ENCODE results near the gene TTC14. TPM values are rescaled to one million over a fixed set of nuclear protein-coding genes. Genes with fewer than 3 reads are reported as not detected.

Gene TTC14
- total and polyA plus RNA-seq, 2 of the 8 experiments (the other 6 are each of a cell fraction or from before 2014, with no cell fraction given) = 10.2 to 22.3 TPM

- Histone ChIP-seq H3K79me1 (ENCODE audit: low read depth, low read length) (no peaks in the 10 kb centered on the region), H3K9ac (replicated peaks in 1 of 4; ENCODE audit: extremely low read depth in 1 of 4, low read depth in 3 of 4, low read length in 3 of 4) (no peak overlapping the region), H2BK12ac (ENCODE audit: low read depth, low read length) (no peak overlapping the region), H3K4me2 (ENCODE audit: insufficient read depth in 1 of 2, low read depth in 2 of 2, low read length in 2 of 2) (no peak overlapping the region; a peak in 1 of 4 replicates), H3K9me3 (ENCODE audit: insufficient read depth in 2 of 2, low read depth in 1 of 2, low read length in 1 of 2) (no peaks in the 10 kb centered on the region), H2BK20ac (ENCODE audit: low read length) (no peak overlapping the region), H2AK5ac (ENCODE audit: low read depth, low read length) (no peak overlapping the region), H2BK5ac (ENCODE audit: low read depth, low read length) (no peak overlapping the region), H3K79me2 (ENCODE audit: control insufficient read depth in 1 of 2, insufficient read depth in 2 of 2, low read length in 2 of 2) (peaks cover 0 to 21% of the 10 kb centered on the region in 2 experiments; a peak in 2 of 4 replicates), H3K27ac (ENCODE audit: low read depth, low read length) (no peak overlapping the region), H2BK120ac (replicated peaks; ENCODE audit: low read depth, low read length) (no peak overlapping the region), H3K23me2 (ENCODE audit: low read depth, low read length) (no peaks in the 10 kb centered on the region; the same call in 1 of the 2 replicates), H2BK15ac (ENCODE audit: low read length) (no peak overlapping the region), H4K8ac (ENCODE audit: extremely low read depth, insufficient read depth, low read length) (no peak overlapping the region), H3K14ac (ENCODE audit: insufficient read length) (no peak overlapping the region), H4K20me1 (replicated peaks in 1 of 2; ENCODE audit: control insufficient read depth in 1 of 2, insufficient read depth in 2 of 2, low read length in 2 of 2) (no peaks in the 10 kb centered on the region), H3K4me1 (replicated peaks in 1 of 4; ENCODE audit: control insufficient read depth in 3 of 4, insufficient read depth in 4 of 4, low read length in 3 of 4) (no peaks in the 10 kb centered on the region; a peak in 1 of 7 replicates), H3K56ac (replicated peaks; ENCODE audit: insufficient read length, low read depth, low read length) (no peak overlapping the region), H3K23ac (ENCODE audit: insufficient read length) (no peak overlapping the region), H4K5ac (ENCODE audit: insufficient read length, low read depth, low read length) (no peak overlapping the region), H3K36me3 (ENCODE audit: control insufficient read depth in 2 of 4, insufficient read depth in 4 of 4, low read length in 3 of 4) (peaks cover 0 to 16% (median 4%) of the 10 kb centered on the region in 4 experiments; a peak in 4 of 8 replicates), H3K18ac (ENCODE audit: extremely low read depth, low read length) (no peak overlapping the region), H3K4me3 (ENCODE audit: extremely low read depth in 1 of 4, insufficient read depth in 2 of 4, low read depth in 3 of 4, low read length in 4 of 4) (no peak overlapping the region), H3K27me3 (replicated peaks in 1 of 4; ENCODE audit: control insufficient read depth in 3 of 4, extremely low read depth in 1 of 4, insufficient read depth in 3 of 4, low read length in 3 of 4) (no peaks in the 10 kb centered on the region), H2AFZ (ENCODE audit: low read length) (no peak overlapping the region), H4K91ac (replicated peaks; ENCODE audit: insufficient read length, low read length) (no peak overlapping the region), H3K4ac (replicated peaks; ENCODE audit: insufficient read length, low read depth, low read length) (no peak overlapping the region)
- POLR2A ChIA-PET (ENCODE audit: partially characterized antibody) = interaction anchor here (0.7 kb wide), 1 partner anchor 806 kb away, joined by 3 read pairs; no protein-coding TSS in a partner anchor
- no peak for DNase-seq (ENCODE audit: low read depth in 1 of 2, low spot score in 2 of 2)
- WGBS, 2 experiments (ENCODE audit: extremely low coverage in 1 of 2, insufficient coverage in 1 of 2, insufficient read length in 1 of 2, insufficient replicate concordance in 2 of 2, low coverage in 1 of 2, low lambda C conversion rate in 2 of 2, missing lambda C conversion rate in 1 of 2) = 95% methylated on average over 15 of the region's 15 CpGs; no CpG with 5 or more reads in 1 of the 2 experiments
- FAIRE-seq = no peak
- CTCF ChIA-PET (ENCODE audit: partially characterized antibody) = interaction anchor here (0.9 to 1.7 kb wide), 2 partner anchors 79 to 571 kb away, joined by 3 to 5 read pairs; partner anchors contain the start of gene CCDC39
- TF ChIP-seq GTF2F1 (IDR thresholded peaks at IDR 0.05; ENCODE audit: borderline replicate concordance, low read depth, low read length) (no peak), SP1 (IDR thresholded peaks at IDR 0.05; ENCODE audit: low read depth, low read length) (no peak), SP4 (IDR thresholded peaks at IDR 0.05; ENCODE audit: low read length) (no peak), JUN (IDR thresholded peaks at IDR 0.05; ENCODE audit: low read depth, low read length) (no peak)
Measured at GRCh38 chr3:180600473-180600872, 1.5 kb upstream of the TTC14 start.
